IPS DF 4.7 (cell line): ENCODE data around the gene ERICH3.

ENCODE experiments used
- DNase-seq: peaks from one replicate; pipeline ENCODE4 v3.0.0-alpha.2; 2013; ENCODE audit warnings: low spot score; ENCODE audit errors: extremely low read depth

ERICH3 gene, protein sequence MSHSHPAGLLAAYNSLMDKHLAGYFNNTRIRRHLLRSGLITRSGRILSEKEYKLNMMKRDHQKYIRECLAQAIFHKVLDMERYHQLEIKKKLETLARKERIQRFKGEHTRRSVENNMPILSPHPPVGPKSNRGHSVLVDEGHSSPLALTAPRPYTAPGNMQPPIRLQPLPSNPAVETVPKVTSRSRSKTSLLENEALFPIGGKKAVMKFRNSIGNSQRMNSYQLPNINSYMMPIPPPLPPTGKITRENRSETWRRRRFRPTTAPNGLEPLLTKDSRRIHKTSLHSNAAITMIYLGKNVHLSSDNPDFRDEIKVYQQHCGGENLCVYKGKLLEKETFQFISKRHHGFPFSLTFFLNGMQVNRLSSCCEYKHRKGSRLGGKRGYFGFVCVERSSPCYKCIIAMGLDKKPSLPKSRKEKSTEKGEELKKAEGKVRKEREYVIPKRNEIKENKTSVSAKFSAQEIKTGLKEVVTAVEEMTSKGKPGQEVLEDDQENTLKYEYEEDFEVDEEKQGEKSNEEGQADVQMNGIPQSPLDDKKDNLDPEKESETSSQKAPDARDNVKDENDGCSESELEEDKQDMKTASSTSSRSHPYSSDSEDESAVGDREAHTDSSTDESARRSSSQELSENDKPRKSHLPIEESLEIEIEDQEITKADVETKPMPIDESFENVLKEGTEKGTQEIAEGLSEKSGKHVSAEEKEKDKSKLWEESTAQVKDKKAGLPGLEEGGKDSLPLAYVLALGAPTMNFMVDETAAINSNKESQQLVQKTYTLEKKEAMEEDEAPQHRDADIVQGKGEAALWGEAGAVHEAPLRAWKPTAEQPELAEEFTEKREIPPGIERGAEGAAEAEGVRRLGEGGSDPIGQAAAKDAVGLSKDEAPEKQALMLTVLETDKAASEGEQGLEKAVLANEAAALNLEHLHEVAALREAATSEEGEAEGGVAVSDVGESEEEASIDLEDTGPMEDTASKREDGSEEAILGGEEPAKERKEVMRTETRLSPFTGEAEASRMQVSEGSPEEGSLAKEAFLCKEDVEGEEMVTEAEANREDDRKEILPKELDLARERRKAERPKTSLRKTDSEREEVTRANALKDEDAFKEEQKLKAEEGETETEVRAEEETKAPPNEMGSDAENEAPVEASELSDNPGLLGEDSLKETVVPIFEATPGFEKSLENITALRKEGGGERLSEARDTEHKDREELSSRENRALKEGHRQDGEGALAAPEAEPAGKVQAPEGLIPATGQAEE (N-terminal part only)

DNA sequence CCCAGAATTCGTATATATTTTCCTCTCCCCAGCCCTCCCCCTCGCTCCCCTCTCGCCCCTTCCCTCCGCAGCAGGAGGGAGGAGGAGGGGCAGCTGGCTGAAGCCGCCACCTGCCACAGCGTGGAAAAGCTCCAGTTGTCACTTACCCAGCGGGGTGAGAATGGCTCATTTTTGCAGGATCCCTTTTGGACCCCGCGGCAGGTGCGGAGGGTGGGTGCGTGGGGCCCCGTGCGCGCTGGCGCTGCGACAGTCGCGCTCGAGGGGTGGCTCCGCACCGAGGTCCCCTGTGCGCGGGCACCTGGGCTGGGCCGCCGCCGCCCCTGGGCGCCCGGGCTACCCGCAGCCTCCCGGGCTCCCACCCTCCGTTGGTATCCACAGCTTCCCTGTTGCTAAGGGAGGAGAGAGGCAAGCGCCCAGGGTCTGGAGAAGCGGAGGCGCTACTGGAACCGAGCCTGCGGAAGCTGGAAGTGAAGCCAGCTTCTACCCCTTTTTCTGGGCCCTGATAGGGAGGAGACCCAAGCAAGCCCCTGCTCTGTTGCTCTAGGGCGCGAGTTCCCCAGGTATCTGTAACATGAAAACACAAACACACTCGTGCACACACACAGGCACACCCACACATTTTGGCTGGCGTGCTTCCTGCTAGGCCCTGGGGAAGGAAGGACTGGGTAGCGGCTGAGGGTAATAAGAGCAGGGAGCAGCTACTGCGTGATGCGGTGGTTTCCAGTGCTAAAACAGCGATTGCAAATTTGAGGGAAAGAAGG, at the start of gene ERICH3:
ERICH3 (minus strand) TSS at position 442 of the 761 bp plus-strand sequence; CDS start at position 169, 273 bp downstream.
- DNase-seq: no peak

DNA sequence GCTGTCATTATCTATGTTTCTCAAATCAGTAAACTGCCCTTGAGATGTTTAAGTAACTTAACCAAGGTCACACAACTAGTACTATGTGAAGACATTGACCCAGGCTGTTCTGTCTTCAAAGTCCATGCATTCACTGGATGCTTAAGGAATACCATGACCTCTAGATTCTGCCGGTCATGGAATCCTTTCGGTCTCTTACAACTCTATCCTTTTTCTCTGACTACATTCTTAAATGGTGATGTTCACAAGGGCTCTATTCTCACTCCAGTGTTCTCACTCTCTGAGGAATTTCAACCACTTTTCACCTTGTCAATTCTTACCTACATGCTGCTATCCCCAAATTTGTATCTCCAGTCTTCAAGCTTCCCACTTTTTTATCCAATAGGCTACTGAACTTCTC, 44.0 kb upstream of the ERICH3 start:
- DNase-seq: no peak

DNA sequence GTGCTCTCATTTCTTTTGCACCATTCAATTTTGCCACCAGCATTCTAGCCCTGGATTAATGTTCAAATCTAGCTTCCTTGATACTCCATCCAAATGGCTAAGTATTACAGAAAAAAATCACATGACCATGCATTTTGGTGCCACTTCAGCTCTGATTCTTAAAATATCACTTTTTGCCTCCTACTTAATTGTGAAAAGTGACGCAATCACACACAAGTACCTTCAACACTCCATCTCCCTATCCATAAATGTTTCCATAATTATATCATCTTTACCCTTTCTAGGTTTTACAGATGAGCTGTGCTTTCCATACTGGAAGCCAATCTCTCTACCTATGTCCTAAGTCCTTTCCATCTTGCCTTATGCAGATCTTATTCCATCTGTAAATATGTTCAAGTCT, 43.2 kb upstream of the ERICH3 start:
- no peak for DNase-seq

DNA sequence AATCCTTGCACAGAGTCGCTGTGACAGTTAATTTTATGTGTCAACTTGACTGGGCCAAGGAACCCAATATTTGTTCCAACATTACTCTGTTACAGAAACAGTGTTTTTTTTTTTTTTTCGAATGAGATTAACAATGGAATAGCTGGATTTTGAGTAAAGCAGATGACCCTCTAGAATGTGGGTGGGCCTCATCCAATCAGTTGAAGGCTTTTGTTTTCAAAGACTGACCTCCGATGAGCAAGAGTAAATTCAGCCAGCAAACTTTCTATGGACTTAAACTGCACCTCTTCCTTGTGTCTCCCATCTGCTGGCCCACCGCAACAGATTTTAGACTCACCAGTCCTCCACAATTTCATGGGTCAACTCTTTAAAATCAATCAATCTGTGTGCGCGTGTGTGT, 42.2 kb upstream of the ERICH3 start:
- DNase-seq: no peak

DNA sequence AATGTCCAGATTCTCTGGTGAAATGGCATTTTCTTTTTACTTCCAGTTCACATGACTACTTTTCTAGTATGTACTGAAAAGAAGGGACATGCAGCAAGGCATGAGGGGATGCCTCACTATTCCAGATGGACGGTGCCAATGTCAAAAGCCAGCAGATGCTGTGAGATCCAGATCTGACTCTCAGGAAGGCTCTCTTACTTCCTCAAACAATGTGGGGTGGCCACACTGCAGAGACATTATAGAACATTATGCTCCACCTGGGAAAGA, 41.6 kb upstream of the ERICH3 start:
- no peak for DNase-seq

DNA sequence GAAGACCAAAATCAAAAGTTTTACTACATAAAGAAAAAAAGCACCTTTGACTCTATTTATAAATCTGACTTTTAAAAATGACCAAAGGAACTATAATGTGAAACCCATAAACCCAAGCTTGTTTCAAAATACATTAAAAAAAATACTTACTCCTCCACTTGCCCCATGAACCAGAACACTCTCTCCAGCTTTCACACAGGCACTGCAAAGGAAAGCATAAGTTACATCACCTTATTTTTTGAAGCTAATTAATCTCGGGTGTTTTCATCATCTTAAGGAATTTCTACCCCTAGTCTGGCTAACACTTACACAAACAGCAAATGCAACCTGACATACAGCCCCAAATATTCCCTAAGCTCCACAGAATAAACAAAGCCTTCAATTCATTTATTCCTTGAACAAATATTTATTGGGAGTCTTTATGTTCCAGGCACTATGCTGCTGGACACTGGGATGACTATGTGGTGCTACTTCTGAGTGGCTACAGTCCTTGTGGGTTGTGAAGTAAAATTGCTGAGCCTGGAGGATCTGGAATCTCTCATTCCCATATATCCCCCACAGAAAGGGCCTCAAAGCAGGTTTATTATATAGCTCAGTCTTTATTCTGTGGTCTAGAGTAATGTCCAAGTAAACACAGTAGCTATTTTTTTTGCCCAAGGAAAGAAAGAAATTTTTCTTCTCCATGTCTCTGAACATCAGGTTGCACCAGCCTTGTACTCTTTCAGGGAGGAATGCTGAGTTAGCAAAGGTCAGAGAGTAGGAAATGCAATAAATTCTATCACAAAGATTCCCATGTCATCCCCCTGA, 41.0 kb upstream of the ERICH3 start:
- DNase-seq: no peak

DNA sequence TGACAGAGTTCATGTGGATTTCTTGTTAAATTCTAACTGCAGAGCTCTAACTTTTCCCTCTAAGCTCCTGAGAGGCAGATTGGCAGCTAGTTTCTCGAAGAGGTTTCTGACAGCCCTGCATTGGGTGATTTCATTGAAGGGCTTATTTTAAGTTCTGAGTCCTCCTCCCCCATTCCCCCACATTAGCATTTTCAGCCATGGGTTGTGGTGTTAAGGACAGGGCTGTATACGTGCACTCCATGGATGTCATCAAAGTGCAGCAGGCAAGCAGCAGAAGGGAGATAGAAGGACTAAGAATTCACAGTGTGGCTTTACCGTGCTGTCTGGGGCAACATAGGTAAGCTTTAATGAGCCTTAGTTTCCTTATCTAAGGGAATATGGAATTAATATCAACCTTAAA, 40.3 kb upstream of the ERICH3 start:
- no peak for DNase-seq

DNA sequence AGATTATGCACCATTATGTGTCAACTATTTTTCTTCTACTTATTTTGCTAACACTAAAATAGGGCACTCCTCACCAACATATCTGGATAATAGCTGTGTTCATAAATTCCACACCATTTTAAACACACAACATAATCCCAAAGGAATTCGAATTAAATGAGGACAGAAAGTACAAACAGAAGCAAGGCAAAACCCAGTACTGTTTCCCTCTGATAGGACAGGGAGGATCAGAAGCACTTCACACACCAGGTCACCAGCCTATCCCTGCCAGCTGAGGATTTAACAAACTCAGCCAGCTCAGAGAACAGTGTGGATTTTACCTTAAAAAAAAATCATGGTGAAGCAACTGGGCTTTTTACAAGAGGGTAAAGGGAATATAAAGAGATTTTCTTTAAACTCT, 39.3 kb upstream of the ERICH3 start:
- DNase-seq: no peak

DNA sequence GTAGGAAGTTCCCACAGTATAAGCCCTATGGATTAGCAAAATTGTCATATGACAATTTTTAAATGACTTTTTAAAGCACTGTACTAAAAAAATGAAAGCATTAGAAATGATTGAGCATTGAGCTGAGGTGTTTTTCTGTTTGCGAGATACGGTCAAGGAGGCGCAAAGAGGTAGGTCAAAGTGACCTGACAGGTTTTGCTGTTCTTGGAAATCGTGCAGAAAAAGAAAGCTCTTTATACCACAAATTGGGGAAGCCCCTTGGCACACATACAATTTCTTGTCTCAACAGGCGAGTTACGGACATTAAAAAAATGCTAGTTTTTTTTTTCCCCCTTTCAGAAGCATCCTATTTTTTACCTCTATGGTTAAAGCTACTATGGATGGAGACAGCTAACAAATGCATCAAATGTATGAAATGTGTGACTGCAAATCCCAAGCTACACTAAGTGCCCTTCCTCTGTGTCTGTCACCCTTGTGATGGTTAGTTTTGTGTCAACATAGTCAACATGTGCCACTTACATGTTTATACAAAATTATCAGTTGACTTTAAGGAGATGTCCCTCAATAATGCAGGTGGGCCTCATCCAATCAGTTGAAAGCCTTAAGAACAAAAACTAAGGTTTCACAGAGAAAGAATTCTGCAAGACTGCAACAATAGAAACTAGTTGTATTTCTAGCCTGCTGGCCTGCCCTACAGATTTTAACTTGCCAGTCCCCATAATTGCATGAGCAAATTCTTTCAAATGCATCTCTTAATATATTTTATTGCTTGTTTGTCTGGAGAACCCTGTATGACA, 30.0 kb upstream of the ERICH3 start:
- no peak for DNase-seq

DNA sequence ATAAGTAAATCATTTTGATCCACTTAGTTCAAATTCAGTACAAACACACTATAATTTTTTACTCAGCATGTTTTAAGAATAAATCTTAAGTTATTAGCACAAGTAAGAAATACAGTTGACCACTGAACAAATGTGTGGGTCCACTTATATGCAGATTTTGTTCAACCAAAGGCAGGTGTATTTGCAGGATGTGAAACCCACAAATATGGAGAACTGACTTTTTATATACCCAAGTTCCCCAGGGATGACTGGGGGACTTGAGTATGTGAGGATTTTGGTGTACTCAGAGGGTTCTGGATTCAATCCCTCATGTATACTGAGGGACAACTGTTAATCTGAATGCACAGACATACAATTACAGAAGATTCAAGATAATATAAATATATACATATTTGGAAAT, 25.7 kb upstream of the ERICH3 start:
- no peak for DNase-seq

DNA sequence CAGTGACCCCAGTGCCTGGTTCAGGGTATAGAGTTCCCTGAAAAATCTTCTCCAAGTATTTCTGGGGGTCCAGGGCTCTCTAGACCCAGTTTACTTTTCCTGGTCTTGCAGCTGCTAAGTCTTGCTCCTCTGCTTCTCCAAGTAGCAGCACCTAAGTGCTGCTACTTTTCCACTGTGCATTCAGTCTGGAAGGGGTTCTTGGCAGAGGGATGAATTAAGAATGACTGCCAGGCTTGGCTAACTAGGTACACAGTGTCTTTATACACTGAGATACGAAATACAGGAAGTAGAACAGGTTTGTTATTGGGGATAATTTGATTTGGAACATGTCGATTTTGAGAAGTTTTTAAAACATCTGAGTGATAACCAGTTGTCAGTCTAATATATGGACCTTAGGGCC, 24.2 kb upstream of the ERICH3 start:
- no peak for DNase-seq

DNA sequence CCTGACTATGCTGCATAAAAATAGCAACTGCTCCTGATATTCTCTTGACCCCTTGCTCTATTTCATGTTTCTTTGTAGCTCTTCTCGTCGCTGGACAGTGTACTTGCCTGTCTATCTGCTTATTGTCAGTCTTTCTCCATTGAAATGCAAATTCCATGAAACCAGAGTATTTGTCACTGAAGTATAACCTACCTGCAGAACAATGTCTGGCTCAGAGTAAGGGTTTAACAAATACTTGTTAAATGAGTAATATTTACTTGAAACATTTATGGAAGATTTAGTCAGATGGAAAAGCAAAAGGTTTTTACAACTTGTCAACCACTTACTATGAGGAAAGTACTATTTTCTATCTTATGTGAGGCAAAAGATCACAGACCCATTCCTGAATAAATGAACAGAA, 19.9 kb upstream of the ERICH3 start:
- no peak for DNase-seq

DNA sequence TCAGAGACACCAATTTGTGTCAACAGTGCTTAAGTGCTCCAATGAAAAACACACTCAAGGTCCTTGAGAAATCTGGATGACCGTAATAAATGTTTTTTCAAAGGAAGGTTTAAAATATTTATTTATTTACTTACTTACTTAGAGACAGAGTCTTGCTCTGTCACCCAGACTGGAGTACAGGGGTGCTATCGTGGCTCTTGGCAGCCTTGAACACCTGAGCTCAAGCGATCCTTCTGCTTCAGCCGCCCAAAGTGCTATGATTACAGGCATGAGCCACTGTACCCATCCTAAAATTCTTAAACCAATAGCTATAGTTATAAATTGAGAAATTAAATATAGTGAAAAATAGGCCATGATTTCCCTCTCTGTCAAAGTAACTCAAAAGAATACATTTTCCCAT, 17.3 kb upstream of the ERICH3 start:
- no peak for DNase-seq

DNA sequence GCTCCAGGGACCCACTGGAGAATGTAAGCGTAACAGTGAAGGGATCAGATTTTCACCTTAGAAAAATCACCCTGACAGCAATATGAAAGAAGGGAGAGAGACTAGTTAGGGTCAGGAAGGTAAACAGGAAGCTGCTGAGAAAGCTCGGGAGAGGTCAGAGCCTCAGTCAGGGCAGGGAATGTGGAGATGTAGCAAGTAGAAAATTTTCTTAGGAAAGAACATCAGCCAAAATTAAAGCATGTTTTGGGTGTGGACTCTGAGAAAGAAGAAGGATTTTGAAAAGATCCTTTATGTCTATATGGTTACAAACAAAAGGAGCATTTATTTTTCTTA, 16.7 kb upstream of the ERICH3 start:
- no peak for DNase-seq

DNA sequence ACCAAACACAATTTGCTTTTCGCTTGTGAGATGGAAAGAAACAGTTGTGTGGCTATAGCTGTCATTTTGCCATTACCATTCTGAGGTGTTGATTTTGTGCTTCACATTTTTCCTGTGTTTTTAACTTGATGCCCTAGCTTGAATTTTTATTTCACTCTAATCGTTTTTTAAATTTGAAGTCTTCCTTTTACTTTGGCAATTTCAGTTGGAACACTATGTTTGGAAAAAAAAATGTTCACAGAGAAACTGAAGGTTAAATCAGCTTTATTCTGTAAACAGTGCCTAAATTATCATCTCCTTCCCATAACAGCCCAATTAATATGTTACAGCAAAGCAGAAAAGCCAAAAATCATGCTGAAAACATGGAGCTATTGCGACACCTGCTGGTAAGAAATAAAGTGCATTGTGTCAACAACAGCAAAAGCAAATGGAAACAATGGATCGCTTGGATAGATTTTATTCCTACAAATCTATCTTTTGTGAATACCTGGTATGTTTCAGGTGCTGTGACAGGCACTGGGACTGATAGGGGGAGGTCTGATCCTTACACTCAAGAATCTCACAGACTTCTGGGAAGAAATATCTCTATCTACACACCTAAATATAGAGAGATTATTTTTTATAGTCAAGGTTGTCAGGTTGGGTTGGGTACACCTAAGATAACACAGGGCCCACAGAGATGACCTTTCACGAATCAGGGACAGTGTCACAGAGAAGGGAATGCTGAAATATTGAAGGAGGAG, 16.2 kb upstream of the ERICH3 start:
- DNase-seq: no peak

DNA sequence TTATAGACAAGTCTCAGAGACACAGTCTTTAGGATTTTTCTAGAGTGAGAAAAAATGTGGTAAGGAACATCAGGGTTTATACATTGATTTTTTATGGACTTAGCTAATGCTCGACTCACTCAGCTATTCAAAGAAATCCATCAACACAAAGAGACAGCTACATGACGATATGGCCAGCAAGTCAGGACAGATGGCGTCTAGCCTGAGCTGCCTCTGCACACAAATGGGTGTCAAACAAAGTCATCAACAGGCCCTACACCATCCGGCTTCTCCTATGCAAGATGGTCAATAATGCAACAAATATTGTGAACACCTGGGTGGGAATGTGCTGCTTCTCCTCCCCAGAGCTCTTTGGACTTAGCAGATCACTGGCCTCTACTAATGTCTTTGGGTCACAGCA, 13.3 kb upstream of the ERICH3 start:
- DNase-seq: no peak

DNA sequence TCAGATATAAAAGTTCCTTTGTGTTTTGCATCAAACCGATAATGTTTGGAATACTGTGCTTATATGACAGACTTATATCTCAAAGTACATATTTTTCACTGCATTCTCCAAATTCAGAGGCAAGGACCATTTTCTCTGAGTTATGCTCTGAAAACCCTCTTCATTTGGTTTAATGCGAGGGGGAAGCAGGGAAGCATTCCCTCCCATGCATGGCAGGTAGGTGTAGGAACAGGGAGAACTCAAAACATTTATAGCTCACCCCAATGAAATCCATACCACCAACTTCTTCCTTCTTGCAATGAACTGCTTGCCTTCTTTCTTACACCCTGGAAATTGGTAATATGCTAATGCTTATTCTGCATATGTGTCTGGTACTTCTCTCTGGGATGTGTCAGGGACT, 10.7 kb upstream of the ERICH3 start:
- no peak for DNase-seq

DNA sequence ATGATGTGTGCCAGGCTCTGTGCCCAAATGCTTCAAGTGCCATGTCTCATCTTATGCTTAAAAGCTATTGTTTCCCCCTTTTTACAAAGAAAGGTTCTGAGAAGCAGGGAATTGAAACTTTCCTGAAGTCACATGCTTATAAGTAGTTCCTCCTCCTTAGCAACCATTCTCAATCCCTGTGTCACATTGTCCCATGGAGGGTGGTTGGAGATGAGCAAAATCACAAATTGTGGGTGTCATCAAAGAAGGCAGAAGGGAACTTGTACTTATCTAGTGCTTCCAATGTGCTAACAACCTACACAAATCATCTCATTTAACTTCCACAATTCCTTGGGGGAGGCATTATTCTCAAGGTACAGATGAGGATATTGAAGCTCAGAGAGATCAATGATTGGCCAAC, 10.1 kb upstream of the ERICH3 start:
- DNase-seq: no peak

DNA sequence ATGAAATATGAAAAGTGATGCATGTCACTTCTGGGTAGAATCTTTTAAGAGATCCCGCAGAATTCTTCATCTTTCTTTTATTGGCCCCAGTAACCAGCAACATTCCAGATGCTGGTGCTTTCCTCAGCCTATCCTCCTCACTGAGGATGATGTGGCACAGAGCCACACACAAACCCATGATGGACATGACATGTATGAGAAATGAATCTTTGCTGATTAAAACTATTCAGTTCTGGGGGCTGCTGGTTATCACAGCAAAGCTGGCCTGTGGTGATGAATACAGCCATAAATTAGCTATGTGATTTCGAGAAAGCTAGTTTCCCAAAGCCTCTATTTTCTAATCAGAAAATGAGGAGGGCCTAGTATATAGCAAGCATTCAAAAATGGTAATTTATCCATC, 8.3 kb upstream of the ERICH3 start:
- DNase-seq: no peak
